Lower lobe of right lung (tissue), 2 donors: ENCODE measurements around the gene SUN3. TPM values are rescaled to one million over a fixed set of nuclear protein-coding genes. Genes with fewer than 3 reads are reported as not detected.

Source experiments
- ATAC-seq, 2 donors: fragments of 200-7000 bp; cut with Tn5 transposase; one replicate each; pipeline ENCODE4 v1.9.1; 2020 to 2022; ENCODE audit warnings: mild to moderate bottlenecking in 2 of 2, moderate library complexity in 2 of 2
- DNase-seq: peaks from one replicate; pipeline ENCODE4 v3.0.0-alpha.2; 2020
- H3K27ac ChIP-seq: fragments of 200-600 bp; one replicate; pipeline ENCODE4 v1.8.0; 2022
- H3K27me3 ChIP-seq: fragments of 200-600 bp; one replicate; pipeline ENCODE4 v1.8.0; 2022; ENCODE audit warnings: low read depth
- H3K36me3 ChIP-seq: fragments of 200-600 bp; one replicate; pipeline ENCODE4 v1.8.0; 2022; ENCODE audit warnings: mild to moderate bottlenecking
- H3K4me1 ChIP-seq: fragments of 200-600 bp; one replicate; pipeline ENCODE4 v1.8.0; 2022
- H3K4me3 ChIP-seq: fragments of 200-600 bp; one replicate; pipeline ENCODE4 v1.8.0; 2022; ENCODE audit warnings: mild to moderate bottlenecking
- H3K9me3 ChIP-seq: fragments of 200-600 bp; one replicate; pipeline ENCODE4 v1.8.0; 2022
- intact Hi-C: fragments of 100-400 bp; cut with DNase I; formaldehyde crosslinking; loops from one replicate; pipeline ENCODE4 v1.11.0; 2022
- total RNA-seq: library from RNA; stranded (reverse); fragmentation: NEBNext Ultra II Directional; extraction: Animal tissue kit (Norgen Biotek cat#: 25700); gene quantifications from one replicate; pipeline ENCODE4 v1.2.1, GENCODE V29; 2021
- TF ChIP-seq, protein P1 (sequence below): fragments of 200-600 bp; IDR thresholded peaks from one replicate; pipeline ENCODE4 v1.8.0; 2022; ENCODE audit warnings: antibody characterized with exemption, mild to moderate bottlenecking
- donor health status: DM: no; HTN: yes; CAD: no; lungs with severe emphysema.

The SUN3 gene
- total RNA-seq, 1 donor from 2014 or later: not detected

DNA sequence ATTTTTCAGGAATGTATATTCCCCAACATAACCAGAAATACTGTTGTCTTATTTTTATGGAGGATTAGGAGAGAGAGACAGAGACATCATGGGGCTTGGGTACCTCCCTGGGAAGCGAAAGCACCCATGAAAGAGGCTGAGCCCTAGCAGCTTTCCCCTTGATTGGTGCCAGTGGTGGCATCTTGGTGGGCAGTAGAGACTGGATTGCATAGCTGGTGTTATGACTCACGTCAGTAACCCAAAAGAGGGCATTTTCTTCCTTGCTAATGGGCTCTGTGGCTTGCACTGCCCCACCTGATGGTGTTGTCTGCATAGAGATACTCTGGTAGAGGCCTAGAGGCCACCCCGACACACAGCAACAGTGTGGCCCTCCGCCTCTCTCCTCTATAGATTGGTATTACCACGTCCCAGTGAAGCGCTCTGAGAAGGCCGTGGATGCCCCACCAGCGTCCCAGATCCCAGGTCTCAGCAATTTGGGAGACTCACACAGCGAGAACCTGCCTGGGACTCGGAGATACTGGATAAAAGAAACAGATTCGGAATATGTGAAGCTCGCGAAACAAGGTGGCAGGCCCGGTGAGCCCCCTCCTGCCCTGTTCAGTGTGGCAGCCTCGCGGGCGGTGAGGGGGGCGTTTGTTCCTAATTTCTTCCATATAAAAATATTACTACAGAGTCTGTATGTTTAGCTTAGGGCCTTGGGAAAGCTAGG is 12.2 kb upstream of the SUN3 start:
- no peak for DNase-seq
- intact Hi-C loops: no loop called here
- H3K9me3 ChIP-seq: no peaks in the 10 kb centered on the region

DNA sequence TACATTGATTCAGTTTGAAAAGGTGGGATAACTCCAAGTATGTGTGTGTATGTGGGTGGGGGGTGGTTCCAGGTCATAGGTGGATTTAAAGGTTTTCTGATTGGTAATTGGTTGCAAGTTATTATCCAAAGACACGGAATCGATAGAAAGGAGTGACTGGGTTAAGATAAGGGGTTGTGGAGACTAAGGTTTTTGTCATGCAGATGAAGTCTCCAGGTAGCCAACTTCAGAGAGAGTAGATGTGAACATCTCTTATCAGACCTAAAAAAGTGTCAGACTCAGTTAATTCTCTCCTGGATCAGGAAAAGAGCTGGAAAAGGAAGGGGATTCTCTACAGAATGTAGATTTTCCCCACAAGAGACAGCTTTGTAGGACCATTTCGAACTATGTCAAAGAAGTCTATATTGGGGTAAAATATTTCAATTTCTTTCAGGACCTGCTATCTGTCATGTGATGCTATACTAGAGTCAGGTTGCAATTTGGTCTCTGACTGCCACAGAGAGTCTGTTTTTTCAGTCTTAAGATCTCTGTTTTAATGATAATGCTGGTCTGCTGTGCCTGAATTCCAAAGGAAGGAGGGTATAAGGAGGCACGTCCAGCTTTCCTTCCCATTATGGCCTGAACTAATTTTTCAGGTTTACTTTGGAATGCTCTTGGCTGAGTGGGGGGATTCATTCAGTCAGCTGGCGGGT is 10.1 kb upstream of the SUN3 start:
- H3K4me3 ChIP-seq: no peak overlapping the region
- no peak overlapping the region for H3K27ac ChIP-seq
- no peaks in the 10 kb centered on the region for H3K9me3 ChIP-seq
- H3K27me3 ChIP-seq: peaks cover 26% of the 10 kb centered on the region
- H3K4me1 ChIP-seq: peaks cover 15% of the 10 kb centered on the region
- ATAC-seq (no peak), DNase-seq (no peak)
- intact Hi-C loops: no loop called here
- no peaks in the 10 kb centered on the region for H3K36me3 ChIP-seq
- TF ChIP-seq, protein P1, sequence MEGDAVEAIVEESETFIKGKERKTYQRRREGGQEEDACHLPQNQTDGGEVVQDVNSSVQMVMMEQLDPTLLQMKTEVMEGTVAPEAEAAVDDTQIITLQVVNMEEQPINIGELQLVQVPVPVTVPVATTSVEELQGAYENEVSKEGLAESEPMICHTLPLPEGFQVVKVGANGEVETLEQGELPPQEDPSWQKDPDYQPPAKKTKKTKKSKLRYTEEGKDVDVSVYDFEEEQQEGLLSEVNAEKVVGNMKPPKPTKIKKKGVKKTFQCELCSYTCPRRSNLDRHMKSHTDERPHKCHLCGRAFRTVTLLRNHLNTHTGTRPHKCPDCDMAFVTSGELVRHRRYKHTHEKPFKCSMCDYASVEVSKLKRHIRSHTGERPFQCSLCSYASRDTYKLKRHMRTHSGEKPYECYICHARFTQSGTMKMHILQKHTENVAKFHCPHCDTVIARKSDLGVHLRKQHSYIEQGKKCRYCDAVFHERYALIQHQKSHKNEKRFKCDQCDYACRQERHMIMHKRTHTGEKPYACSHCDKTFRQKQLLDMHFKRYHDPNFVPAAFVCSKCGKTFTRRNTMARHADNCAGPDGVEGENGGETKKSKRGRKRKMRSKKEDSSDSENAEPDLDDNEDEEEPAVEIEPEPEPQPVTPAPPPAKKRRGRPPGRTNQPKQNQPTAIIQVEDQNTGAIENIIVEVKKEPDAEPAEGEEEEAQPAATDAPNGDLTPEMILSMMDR: no peak

More for the DNA sequence above, 12.2 kb upstream of the SUN3 start:
- no peak for ATAC-seq
- peaks cover 12% of the 10 kb centered on the region for H3K27me3 ChIP-seq
- no peak overlapping the region for H3K4me3 ChIP-seq
- TF ChIP-seq, protein P1: no peak
- H3K4me1 ChIP-seq: peaks cover 2% of the 10 kb centered on the region
- no peak overlapping the region for H3K27ac ChIP-seq
- no peaks in the 10 kb centered on the region for H3K36me3 ChIP-seq

DNA sequence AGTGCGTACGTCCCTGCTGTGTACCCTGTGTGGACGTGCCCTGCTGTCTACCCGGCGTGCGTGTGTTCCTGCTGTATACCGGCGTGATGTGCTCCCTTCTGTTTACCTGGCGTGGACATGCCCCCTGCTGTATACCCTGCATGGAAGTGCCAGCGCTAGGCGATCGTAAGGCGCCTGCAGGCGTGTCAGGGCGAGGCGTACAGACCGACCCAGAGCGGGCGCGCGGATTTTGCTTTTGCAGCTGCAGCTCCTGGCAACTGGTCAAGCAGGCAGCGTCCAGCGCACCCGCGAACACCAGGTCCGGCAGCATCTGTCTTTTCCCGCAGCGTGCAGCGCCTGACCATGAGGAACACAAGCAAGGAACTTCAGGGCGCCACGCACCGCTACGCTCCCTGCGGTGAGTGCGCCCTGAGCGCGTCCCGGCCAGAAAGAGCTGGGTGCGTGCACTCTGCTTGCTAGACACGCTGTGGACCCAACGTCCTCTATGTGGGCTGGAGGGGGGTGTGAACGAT is 7.1 kb upstream of the SUN3 start:
- Histone ChIP-seq H3K4me1 (peaks cover 15% of the 10 kb centered on the region), H3K9me3 (no peaks in the 10 kb centered on the region), H3K36me3 (no peaks in the 10 kb centered on the region), H3K27me3 (peaks cover 35% of the 10 kb centered on the region), H3K27ac (no peak overlapping the region), H3K4me3 (peak overlapping the region; percentile 65)
- TF ChIP-seq, protein P1: no peak
- intact Hi-C loops: no loop called here
- DNase-seq (peak; percentile 64), ATAC-seq (peak; percentile 52 to 59)

DNA sequence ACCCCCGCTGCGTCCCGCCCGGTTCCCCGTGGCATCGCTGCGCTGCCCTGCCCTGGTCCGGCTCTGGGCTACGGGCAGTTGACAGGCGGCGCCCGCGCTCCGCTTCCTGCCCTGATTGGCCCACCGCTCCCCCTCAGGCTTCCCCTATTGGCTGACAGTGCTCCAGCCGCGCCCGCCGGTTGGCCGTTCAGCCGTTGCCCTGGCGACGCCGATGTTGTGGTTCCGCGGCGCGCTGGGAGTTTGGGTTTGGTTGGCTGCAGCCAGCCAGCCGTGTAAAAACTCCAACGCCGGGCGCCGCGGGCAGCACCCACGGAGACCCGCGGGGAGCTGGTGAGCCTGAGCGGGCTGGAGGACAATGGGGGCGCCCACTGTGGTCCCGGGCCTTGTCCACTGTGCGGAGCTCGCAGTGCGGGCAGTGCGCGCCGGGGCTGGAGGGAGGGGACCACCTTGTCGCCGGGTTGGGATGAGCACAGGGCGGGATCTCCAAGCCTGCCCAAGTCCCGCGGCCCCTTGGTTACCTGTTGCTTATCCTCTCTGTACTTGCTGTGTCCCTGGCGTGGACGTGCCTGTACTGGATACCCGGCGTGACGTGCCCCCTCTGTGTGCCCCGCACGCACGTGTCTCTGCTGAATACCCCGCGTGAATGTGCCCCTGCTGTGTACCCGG is 6.5 kb upstream of the SUN3 start, which contains the start of gene C7orf57:
Gene C7orf57, plus strand, starts transcription at position 243 of the 666 bp plus-strand sequence. CDS start 766 bp downstream, outside the sequence.
- ATAC-seq: peak; percentile 99 to 100
- peak; percentile 96 for DNase-seq
- TF ChIP-seq, protein P1: peak; percentile 44
- Histone ChIP-seq H3K9me3 (no peaks in the 10 kb centered on the region), H3K4me1 (peaks cover 15% of the 10 kb centered on the region), H3K27ac (no peak within 1 kb of the TSS), H3K27me3 (peaks cover 35% of the 10 kb centered on the region), H3K36me3 (no peaks in the 10 kb centered on the region), H3K4me3 (peak within 1 kb of the TSS; percentile 65)
- intact Hi-C loops: no loop called here

DNA sequence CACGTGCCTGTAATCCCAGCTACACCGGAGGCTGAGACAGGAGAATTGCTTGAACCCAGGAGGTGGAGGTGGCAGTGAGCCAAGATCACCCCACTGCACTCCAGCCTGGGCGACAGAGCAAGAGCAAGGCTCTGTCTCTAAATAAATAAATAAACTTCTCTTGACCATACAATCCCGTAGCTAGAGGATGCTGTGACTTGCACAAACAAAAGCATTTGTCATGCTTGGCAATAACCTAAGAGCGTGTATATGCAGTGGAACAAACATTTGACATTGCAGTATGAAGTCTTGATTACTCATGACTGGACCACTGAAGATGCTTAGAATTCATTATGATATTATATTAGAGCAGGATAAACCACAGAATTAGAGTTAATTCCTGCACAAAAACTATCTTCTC is 5.0 kb upstream of the SUN3 start:
- Histone ChIP-seq H3K4me3 (no peak overlapping the region), H3K9me3 (no peaks in the 10 kb centered on the region), H3K27me3 (peaks cover 35% of the 10 kb centered on the region), H3K36me3 (no peaks in the 10 kb centered on the region), H3K27ac (no peak overlapping the region), H3K4me1 (peaks cover 15% of the 10 kb centered on the region)
- ATAC-seq (no peak), DNase-seq (no peak)
- intact Hi-C loops: no loop called here
- TF ChIP-seq, protein P1: no peak
